HG03039 (cell line): ENCODE measurements around the gene MYLK.

Source experiments
- ATAC-seq: cut with Tn5 transposase; IDR thresholded peaks from one replicate; pipeline ENCODE4 v1.9.1; 2021; ENCODE audit warnings: mild to moderate bottlenecking, moderate library complexity; ENCODE audit not compliant: unreplicated experiment

Gene MYLK

DNA sequence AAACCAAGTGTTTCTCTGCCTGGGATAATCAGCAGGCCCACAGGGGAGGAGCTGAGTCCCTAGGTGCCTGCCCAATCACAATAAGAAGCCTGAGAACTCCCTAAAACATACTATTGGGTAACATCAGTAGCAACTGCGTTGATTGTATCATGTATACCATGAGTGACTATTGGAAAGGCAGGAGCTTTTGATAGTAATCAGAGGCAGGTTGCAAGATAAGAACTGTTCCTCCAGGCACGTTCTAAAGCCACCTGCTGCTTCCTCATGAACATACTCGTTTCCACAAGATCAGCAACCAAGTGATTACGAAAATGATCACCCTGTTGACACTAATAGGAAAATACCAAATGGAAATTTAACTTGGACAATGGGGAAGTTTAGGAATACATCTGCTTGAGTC is 6.7 kb downstream of the MYLK start:
- ATAC-seq: no peak

- ATAC-seq: no peak
Observed at GRCh38 chr3:123876858-123877257, 7.3 kb downstream of the MYLK start.

DNA sequence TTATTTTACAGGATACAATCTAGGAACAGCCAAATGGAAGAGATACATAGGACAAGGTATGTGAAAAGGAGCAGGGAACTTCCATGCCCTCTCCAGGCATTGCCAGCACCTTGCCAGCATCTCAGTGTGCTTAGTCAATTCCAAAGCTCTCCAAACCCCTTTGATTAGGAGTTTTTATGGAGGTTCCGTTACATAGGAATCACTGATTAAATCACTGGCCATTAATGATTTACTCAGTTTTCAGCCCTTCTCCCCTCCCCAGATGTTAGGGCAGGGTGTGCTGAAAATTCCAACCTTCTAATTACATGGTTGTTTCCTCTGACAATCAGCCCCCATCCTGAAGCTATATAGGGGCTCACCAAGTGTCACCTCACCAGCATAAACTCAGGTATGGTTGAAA is 11.5 kb downstream of the MYLK start:
- no peak for ATAC-seq

GRCh38 chr3:123871946-123872345 is 12.2 kb downstream of the MYLK start:
- ATAC-seq: no peak

DNA sequence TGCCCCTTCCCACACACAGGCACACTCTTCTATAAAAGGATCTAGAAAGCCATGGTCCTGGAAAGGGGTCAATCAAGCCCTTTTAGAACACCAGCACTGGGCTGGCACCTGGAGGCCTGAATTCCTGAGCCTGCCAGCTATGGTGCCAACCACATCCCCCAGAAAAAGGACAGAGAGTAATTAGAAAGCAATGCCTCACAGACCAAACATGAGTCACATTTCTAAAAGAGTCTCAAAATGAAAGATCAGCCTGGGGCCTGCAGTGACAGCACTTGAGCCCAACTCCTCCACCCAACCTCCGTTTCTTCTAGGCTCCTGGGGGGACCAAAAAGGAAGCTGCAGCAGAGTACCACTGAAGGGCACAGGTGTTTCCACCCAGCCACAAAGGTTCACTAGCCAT is 14.1 kb downstream of the MYLK start:
- ATAC-seq: no peak

- no peak for ATAC-seq
Observed at GRCh38 chr3:123869165-123869564, 15.0 kb downstream of the MYLK start.

DNA sequence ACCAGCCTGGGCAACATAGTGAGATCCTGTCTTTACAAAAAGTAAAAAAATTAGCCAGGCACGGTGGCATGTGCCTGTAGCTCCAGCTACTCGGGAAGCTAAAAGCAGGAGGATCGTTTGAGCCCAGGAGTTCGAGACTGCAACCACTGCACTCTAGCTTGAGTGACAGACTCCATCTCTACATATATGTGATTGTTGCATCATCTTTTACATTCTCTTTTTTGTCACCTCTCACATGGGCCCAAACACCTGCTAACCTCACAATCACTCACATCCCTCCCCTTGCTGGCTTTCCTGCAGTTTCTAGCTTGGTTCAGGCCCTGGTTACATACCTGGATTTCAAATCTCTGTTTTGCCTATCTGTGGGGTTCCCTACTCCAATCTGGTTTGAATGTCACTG is 19.4 kb downstream of the MYLK start:
- no peak for ATAC-seq

DNA sequence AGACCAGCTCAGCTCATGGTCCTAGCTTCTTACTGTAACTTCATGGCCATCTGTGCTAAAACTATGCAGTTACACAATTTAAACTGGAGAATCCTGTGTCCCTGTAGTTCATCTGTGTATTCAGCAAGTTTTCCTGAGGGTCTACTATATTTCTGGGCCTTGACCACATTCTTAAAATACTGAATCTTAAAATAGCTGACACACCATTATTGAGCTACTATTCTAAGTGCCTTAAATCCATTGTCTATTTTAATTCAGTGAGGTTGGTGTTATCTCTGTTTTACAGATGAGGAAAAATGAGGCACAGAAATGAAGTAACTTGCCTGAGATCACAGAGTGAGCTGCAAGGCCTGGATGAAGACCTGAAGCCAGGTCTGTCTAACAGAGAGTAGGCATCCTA is 22.0 kb downstream of the MYLK start:
- no peak for ATAC-seq

DNA sequence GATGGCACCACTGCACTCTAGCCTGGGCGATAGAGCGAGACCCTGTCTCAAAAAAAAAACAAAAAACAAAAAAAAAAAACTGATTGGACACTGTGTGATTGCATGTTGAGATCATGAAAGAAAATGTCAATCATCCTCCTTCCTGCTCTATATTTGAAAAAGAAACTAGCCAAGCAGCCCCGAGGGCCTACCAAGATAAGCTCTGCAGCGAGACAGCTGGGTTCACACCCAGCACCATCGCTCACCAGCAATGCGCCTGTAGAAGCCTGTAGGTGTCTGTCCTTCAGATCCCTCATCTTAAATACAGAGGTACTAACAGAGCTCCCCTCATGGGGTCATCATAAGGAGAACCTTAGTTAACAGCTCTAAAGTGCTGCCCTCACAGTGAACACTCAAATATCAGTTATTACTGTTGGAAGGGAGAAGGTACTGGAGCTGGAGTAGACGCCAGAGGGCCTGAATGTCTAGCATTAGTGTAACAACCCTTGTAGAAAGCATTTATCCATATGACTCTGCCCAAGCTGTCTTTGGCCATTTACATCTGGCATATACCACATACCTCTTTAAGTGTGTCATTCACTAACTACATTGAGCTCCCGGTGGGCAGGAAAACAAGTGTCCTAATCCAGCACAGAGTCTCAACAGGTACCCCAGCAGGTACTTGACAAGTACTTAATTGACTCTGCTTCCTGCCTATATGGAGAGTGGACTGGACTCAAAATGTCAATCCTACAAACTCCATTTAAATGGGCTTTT is 22.9 kb downstream of the MYLK start:
- ATAC-seq: no peak

DNA sequence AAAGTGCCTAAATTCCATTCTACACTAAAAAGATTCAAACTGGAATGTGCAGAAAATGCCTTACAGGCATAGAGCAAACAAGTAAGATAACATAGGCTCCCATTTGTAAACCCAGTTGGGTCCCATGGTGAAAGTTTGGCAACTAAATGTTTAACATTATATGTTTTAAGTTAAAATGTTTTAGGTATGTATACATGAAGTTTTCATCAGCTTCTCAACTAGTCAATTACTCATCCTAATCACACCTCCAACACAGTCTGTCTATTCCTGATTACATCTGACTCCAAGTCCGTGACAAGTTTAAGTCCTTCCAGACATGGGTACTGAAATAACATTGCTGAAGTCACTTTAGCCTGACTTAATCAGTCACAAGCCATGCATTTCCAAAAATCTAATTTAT is 25.0 kb downstream of the MYLK start:
- no peak for ATAC-seq

GRCh38 chr3:123854905-123855304 is 29.2 kb downstream of the MYLK start:
- no peak for ATAC-seq

GRCh38 chr3:123853686-123854372 is 30.3 kb downstream of the MYLK start:
- no peak for ATAC-seq

- ATAC-seq: no peak
Observed at GRCh38 chr3:123847209-123847608, 36.9 kb downstream of the MYLK start.

DNA sequence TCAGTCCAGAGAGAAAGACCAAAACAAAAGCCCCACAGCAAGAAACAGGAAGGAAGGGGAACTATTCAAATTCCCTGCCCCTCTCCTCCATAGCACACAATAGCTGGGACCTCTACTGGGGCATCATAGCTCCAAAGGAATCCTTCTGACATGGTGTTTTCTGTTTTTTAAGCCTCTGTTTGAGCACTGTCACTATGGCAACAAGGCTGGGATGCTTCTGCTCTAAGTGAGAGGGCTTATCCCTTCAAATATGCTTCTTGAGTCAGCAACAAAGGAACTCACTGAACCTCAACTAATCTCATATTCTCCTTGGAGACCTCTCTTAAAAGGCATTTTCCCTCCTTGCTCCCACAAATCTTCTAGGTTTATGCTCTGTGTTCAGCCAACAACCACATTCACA is 40.5 kb downstream of the MYLK start:
- no peak for ATAC-seq

DNA sequence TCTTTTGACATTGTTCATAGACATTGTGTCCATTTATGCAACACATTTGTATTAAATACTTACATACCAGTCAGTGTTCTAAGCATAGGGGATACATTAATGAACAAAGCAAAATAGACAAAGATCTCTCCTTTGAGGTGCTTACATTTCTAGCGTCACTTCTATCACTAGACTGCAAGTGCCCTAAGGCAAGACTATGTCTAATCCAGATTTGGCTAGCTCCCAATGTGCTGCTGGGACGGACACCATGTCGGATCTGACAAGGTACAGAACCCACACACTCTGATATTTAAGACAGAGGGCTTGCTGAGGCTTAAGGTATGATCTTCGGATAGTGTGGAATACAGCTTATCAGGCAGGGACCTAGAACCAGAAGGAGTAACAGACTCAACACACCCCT is 41.4 kb downstream of the MYLK start:
- ATAC-seq: no peak

GRCh38 chr3:123841476-123842238 is 42.5 kb downstream of the MYLK start:
- ATAC-seq: no peak

GRCh38 chr3:123840961-123841360 is 43.2 kb downstream of the MYLK start:
- ATAC-seq: no peak

GRCh38 chr3:123837858-123838257 is 46.3 kb downstream of the MYLK start:
- no peak for ATAC-seq

DNA sequence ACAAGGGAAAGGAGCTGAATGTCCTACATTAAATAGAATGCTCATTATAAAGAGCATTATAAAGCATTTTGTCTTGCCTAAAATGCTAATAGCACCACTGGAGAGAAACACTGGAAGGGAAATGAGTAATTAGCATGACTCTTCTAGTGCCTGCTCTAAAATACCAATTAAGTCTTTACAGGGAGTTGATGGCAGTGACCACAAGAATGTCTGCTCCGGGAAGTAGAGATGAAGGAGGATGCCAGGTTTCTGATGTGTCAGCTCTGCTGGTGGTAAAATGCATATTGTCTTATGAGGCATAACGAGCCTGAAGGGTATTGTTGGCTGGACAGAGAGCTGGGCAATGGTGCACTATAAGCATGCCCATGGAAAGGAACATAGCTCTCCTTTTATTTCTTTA is 49.5 kb downstream of the MYLK start:
- no peak for ATAC-seq

DNA sequence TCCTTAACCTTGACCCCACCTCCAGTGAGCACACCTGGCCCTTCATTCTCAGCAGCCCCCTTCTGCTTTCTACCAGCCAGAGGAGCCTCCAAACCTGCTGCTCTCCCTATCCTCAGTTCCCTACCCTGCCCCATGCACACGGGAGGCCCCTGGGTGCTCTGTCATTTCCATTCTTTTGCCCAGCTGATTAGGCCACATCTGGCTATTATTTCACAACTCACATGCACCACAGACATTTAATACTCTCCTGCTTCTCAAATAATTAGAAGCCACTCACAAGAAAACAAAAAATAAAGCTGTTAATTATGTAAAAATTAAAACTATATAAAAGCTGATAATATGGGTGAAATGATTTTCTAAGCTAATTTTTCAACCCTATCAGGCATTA is 50.7 kb downstream of the MYLK start:
- ATAC-seq: no peak

GRCh38 chr3:123832692-123833397 is 51.3 kb downstream of the MYLK start:
- no peak for ATAC-seq
